ENCODE data around the gene TUBB4A.

Gene TUBB4A

DNA sequence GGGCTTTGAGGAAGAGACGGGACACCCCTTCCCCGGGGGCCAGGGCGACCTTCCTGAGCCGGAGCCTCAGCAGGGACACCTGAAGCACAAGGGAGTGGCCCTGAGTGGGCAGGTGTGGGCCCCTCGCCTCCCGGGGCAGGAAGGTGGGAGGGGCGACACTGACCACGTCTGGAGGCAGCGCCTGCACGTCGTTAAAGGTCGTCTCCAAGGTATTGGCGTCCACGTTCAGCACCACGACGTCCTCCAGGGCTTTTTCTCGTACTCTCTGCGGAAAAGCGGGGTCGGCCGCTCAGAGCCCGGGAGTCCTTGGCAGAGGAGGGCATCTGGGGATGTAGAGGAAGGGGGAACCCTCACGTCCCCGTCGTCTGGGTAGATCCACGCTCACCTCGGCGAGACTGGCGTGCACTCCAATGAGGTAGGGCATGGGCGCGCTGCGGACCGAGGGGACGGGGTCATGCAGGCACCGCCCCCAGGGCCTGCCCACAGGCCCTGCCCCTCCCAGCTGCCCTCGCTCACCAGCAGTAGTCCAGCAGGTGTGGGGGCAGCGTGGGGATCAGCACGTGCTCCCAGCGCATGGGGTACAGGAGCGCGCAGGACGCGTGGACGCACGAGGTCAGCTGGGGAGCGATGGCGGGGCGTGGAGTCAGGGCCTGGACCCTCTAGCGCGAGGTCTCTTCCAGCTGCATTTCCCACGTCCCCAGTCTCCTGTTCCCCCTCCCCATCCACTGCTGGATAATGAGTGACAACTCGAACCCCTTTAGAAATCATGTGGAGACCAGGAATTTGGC is 26.6 kb downstream of the TUBB4A start:
- Histone ChIP-seq H3K4me1 (ENCODE audit: insufficient read depth, low read length, severe bottlenecking) (peaks cover 3% of the 10 kb centered on the region), H3K9me2 (ENCODE audit: low read depth, low read length) (no peaks in the 10 kb centered on the region), H2AFZ (ENCODE audit: low read length) (no peak overlapping the region), H3K9ac (ENCODE audit: low read length) (no peak overlapping the region), H3K36me3 (ENCODE audit: insufficient read depth, low read length) (peaks cover 36% of the 10 kb centered on the region), H3K4me2 (ENCODE audit: low read length) (no peak overlapping the region), H3K27me3 (ENCODE audit: insufficient read depth, low read length) (no peaks in the 10 kb centered on the region), H4K20me1 (ENCODE audit: insufficient read depth, low read length) (no peaks in the 10 kb centered on the region), H3K9me3 (ENCODE audit: low read length) (no peaks in the 10 kb centered on the region), H3K79me2 (ENCODE audit: insufficient read depth, low read length) (no peaks in the 10 kb centered on the region), H3K4me3 (ENCODE audit: low read depth, low read length, poor library complexity, severe bottlenecking) (no peak overlapping the region), H3K27ac (ENCODE audit: low read depth, low read length, poor library complexity, severe bottlenecking) (no peak overlapping the region), H3F3A (ENCODE audit: insufficient read depth, low read length) (no peaks in the 10 kb centered on the region)
- TF ChIP-seq EZH2 (IDR thresholded peaks at IDR 0.05; ENCODE audit: borderline replicate concordance, low read length) = no peak
- TF ChIP-seq, protein P1, sequence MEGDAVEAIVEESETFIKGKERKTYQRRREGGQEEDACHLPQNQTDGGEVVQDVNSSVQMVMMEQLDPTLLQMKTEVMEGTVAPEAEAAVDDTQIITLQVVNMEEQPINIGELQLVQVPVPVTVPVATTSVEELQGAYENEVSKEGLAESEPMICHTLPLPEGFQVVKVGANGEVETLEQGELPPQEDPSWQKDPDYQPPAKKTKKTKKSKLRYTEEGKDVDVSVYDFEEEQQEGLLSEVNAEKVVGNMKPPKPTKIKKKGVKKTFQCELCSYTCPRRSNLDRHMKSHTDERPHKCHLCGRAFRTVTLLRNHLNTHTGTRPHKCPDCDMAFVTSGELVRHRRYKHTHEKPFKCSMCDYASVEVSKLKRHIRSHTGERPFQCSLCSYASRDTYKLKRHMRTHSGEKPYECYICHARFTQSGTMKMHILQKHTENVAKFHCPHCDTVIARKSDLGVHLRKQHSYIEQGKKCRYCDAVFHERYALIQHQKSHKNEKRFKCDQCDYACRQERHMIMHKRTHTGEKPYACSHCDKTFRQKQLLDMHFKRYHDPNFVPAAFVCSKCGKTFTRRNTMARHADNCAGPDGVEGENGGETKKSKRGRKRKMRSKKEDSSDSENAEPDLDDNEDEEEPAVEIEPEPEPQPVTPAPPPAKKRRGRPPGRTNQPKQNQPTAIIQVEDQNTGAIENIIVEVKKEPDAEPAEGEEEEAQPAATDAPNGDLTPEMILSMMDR (IDR thresholded peaks at IDR 0.05; ENCODE audit: low read length) = no peak

DNA sequence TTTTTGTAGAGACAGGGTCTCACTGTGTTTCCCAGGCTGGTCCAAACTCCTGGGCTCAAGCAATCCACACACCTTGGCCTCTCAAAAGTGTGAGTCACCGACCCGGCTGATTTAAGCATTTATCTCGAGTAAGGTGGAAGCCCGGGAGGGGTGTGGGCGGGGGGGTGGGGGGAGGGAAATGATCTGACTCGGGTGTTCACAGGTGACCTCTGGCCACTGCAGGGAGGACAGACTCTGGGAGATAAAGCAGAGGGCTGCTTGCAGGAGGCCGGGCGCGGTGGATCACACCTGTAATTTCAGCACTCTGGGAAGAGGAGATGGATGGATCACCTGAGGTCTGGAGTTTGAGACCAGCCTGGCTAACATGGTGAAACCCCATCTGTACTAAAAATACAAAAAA is 28.5 kb downstream of the TUBB4A start:
- no peaks in the 10 kb centered on the region for H3K4me1 ChIP-seq (ENCODE audit: insufficient read depth, low read length, severe bottlenecking)
- H4K20me1 ChIP-seq (ENCODE audit: insufficient read depth, low read length) = no peaks in the 10 kb centered on the region
- no peaks in the 10 kb centered on the region for H3K79me2 ChIP-seq (ENCODE audit: insufficient read depth, low read length)
- TF ChIP-seq, protein P1 (IDR thresholded peaks at IDR 0.05; ENCODE audit: low read length) = no peak
- TF ChIP-seq EZH2 (IDR thresholded peaks at IDR 0.05; ENCODE audit: borderline replicate concordance, low read length) = no peak
- no peak overlapping the region for H3K4me3 ChIP-seq (ENCODE audit: low read depth, low read length, poor library complexity, severe bottlenecking)
- no peaks in the 10 kb centered on the region for H3K27me3 ChIP-seq (ENCODE audit: insufficient read depth, low read length)
- no peak overlapping the region for H3K27ac ChIP-seq (ENCODE audit: low read depth, low read length, poor library complexity, severe bottlenecking)
- H3K9me3 ChIP-seq (ENCODE audit: low read length) = no peaks in the 10 kb centered on the region
- H3K9me2 ChIP-seq (ENCODE audit: low read depth, low read length) = no peaks in the 10 kb centered on the region
- H2AFZ ChIP-seq (ENCODE audit: low read length) = no peak overlapping the region
- H3K36me3 ChIP-seq (ENCODE audit: insufficient read depth, low read length) = peaks cover 29% of the 10 kb centered on the region
- no peak overlapping the region for H3K9ac ChIP-seq (ENCODE audit: low read length)
- H3F3A ChIP-seq (ENCODE audit: insufficient read depth, low read length) = no peaks in the 10 kb centered on the region
- H3K4me2 ChIP-seq (ENCODE audit: low read length) = no peak overlapping the region

DNA sequence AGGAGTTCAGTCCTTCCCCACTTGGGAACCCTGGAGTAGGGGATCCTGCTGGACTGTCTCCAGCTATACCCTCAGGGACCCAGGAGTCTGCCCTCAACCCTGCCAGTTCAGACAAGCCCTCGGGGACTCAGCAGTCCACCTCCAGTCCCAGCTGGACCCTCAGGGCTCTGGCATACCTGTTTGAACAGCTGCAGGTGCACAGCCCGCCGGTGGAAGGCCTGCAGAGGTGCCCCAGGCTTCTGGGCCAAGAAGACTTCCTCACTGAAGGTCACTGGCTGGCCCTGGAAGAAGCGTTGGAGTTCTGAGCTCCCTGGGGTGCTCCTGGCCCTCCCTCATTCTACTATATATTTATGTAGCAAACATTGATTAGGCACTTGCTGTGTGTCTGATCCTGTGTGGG is 29.4 kb downstream of the TUBB4A start:
- no peak for TF ChIP-seq EZH2 (IDR thresholded peaks at IDR 0.05; ENCODE audit: borderline replicate concordance, low read length)
- TF ChIP-seq, protein P1 (IDR thresholded peaks at IDR 0.05; ENCODE audit: low read length) = no peak
- no peak overlapping the region for H3K4me3 ChIP-seq (ENCODE audit: low read depth, low read length, poor library complexity, severe bottlenecking)
- peaks cover 29% of the 10 kb centered on the region for H3K36me3 ChIP-seq (ENCODE audit: insufficient read depth, low read length)
- H3K9ac ChIP-seq (ENCODE audit: low read length) = no peak overlapping the region
- no peak overlapping the region for H3K4me2 ChIP-seq (ENCODE audit: low read length)
- H3K9me2 ChIP-seq (ENCODE audit: low read depth, low read length) = no peaks in the 10 kb centered on the region
- no peaks in the 10 kb centered on the region for H4K20me1 ChIP-seq (ENCODE audit: insufficient read depth, low read length)
- H3K79me2 ChIP-seq (ENCODE audit: insufficient read depth, low read length) = no peaks in the 10 kb centered on the region
- no peaks in the 10 kb centered on the region for H3F3A ChIP-seq (ENCODE audit: insufficient read depth, low read length)
- H3K9me3 ChIP-seq (ENCODE audit: low read length) = no peaks in the 10 kb centered on the region
- H3K27ac ChIP-seq (ENCODE audit: low read depth, low read length, poor library complexity, severe bottlenecking) = no peak overlapping the region
- no peaks in the 10 kb centered on the region for H3K27me3 ChIP-seq (ENCODE audit: insufficient read depth, low read length)
- H3K4me1 ChIP-seq (ENCODE audit: insufficient read depth, low read length, severe bottlenecking) = no peaks in the 10 kb centered on the region
- no peak overlapping the region for H2AFZ ChIP-seq (ENCODE audit: low read length)
